PC-3 (cell line): ENCODE measurements around the gene TMEM52. TPM values are rescaled to one million over a fixed set of nuclear protein-coding genes. Genes with fewer than 3 reads are reported as not detected.

Experiments
- ATAC-seq: fragments of 200-7000 bp; cut with Tn5 transposase; 2 replicates; pipeline ENCODE4 v1.9.1; 2020; ENCODE audit warnings: mild to moderate bottlenecking, moderate library complexity
- BruUV-seq: library from RNA; stranded (reverse); fragments of 400-500 nt; replicated peaks from 2 replicates; lab custom pipeline; 2021; lab: Mats Ljungman, UMichigan
- CTCF ChIA-PET: fragments of 300-600 bp; sonication (Branson Sonifier 250); formaldehyde crosslinking; loops from one replicate; lab custom pipeline; 2022; ENCODE audit warnings: antibody characterized with exemption; lab: Charles Lee
- POLR2A ChIA-PET: fragments of 300-600 bp; sonication (Branson Sonifier 250); formaldehyde crosslinking; loops from one replicate; lab custom pipeline; 2022; ENCODE audit warnings: antibody characterized with exemption; ENCODE audit not compliant: unreplicated experiment; lab: Charles Lee
- DNase-seq: peaks from one replicate; pipeline ENCODE4 v3.0.0-alpha.2; 2015
- H2AFZ ChIP-seq: fragments of 300-600 bp; sonication (generic); 2 replicates; pipeline ENCODE4 v1.6.0; 2016; ENCODE audit warnings: antibody characterized with exemption, low read length
- H3F3A ChIP-seq: fragments of 300-600 bp; sonication (generic); one replicate; pipeline ENCODE4 v1.6.0; 2017; ENCODE audit warnings: antibody characterized with exemption, low read length, control low read depth, mild to moderate bottlenecking; ENCODE audit not compliant: unreplicated experiment
- H3K27ac ChIP-seq: fragments of 300-600 bp; sonication (generic); 2 replicates; pipeline ENCODE4 v1.5.1; 2016; ENCODE audit warnings: mild to moderate bottlenecking, low read length
- H3K27me3 ChIP-seq: fragments of 300-600 bp; sonication (generic); 2 replicates; pipeline ENCODE4 v1.6.1; 2016; ENCODE audit warnings: low read length, mixed read lengths
- H3K36me3 ChIP-seq: fragments of 300-600 bp; sonication (generic); 2 replicates; pipeline ENCODE4 v1.6.1; 2016; ENCODE audit warnings: low read depth, mixed run types, low read length, mixed read lengths
- H3K4me1 ChIP-seq: fragments of 300-600 bp; sonication (generic); 2 replicates; pipeline ENCODE4 v1.5.1; 2016; ENCODE audit warnings: low read length; ENCODE audit not compliant: insufficient read depth
- H3K4me2 ChIP-seq: fragments of 300-600 bp; sonication (generic); 2 replicates; pipeline ENCODE4 v1.6.0; 2016; ENCODE audit warnings: low read length
- H3K4me3 ChIP-seq: fragments of 300-600 bp; sonication (generic); 2 replicates; pipeline ENCODE4 v1.5.1; 2016; ENCODE audit warnings: mild to moderate bottlenecking, low read length, mixed read lengths
- H3K79me2 ChIP-seq: fragments of 300-600 bp; sonication (generic); 2 replicates; pipeline ENCODE4 v1.6.1; 2017; ENCODE audit warnings: low read length, mixed read lengths
- H3K9ac ChIP-seq: fragments of 300-600 bp; sonication (generic); 2 replicates; pipeline ENCODE4 v1.6.0; 2016; ENCODE audit warnings: mild to moderate bottlenecking, low read length
- H3K9me2 ChIP-seq: fragments of 300-600 bp; sonication (generic); replicated peaks from 2 replicates; pipeline ENCODE4 v1.6.1; 2016; ENCODE audit warnings: mixed run types, low read length, mixed read lengths
- H3K9me3 ChIP-seq: fragments of 300-600 bp; sonication (generic); 2 replicates; pipeline ENCODE4 v1.6.1; 2016; ENCODE audit warnings: low read length, mixed read lengths
- H4K20me1 ChIP-seq: fragments of 300-600 bp; sonication (generic); 2 replicates; pipeline ENCODE4 v1.6.1; 2016; ENCODE audit warnings: low read length, mixed read lengths
- CTCF ChIP-seq: fragments of 300-600 bp; sonication (generic); conservative IDR thresholded peaks from 2 replicates; pipeline ENCODE4 v1.5.1; 2017; ENCODE audit warnings: antibody characterized with exemption, low read depth, mild to moderate bottlenecking, low read length
- EZH2 ChIP-seq: fragments of 300-600 bp; sonication (generic); IDR thresholded peaks from one replicate; pipeline ENCODE4 v1.6.1; 2017; ENCODE audit warnings: antibody characterized with exemption, mild to moderate bottlenecking, low read length; ENCODE audit not compliant: unreplicated experiment
- EZH2phosphoT487 ChIP-seq: fragments of 300-600 bp; sonication (generic); IDR thresholded peaks from 2 replicates; pipeline ENCODE4 v1.6.1; 2018; ENCODE audit warnings: mild to moderate bottlenecking, antibody characterized with exemption, low read length, borderline replicate concordance
- intact Hi-C: fragments of 100-400 bp; cut with micrococcal nuclease; formaldehyde crosslinking; loops from 2 replicates; pipeline ENCODE4 v1.9.0; 2023
- total RNA-seq: library from RNA; depleted of rRNA; stranded (reverse); fragments of >200 nt; gene quantifications from 2 replicates; pipeline ENCODE4 v1.2.3, GENCODE V29; 2014

TMEM52 gene
- total RNA-seq, 1 experiment from 2014 or later, result 22.6 TPM

GRCh38 chr1:1910651-1911331, 8.3 kb downstream of the TMEM52 start:
- intact Hi-C loops, result no loop called here
- Histone ChIP-seq H3K27me3 (no peaks in the 10 kb centered on the region), H3K27ac (no peak overlapping the region), H4K20me1 (no peaks in the 10 kb centered on the region), H2AFZ (no peak overlapping the region), H3K36me3 (no peaks in the 10 kb centered on the region), H3K9ac (no peak overlapping the region), H3K9me2 (no peaks in the 10 kb centered on the region), H3K9me3 (no peaks in the 10 kb centered on the region), H3K79me2 (no peaks in the 10 kb centered on the region), H3K4me2 (no peak overlapping the region), H3K4me3 (no peak overlapping the region), H3K4me1 (peaks cover 15% of the 10 kb centered on the region), H3F3A (no peaks in the 10 kb centered on the region)
- no TSS peak for BruUV-seq
- ChIA-PET CTCF (no interaction called here), POLR2A (no interaction called here)
- TF ChIP-seq CTCF, result no peak
- no peak for TF ChIP-seq EZH2
- no peak for TF ChIP-seq EZH2phosphoT487
- ATAC-seq (no peak), DNase-seq (no peak)

- intact Hi-C loops, result no loop called here
- CTCF ChIA-PET, result interaction anchor here (1.4 kb wide), 1 partner anchor 135 kb away, joined by 15 read pairs; no protein-coding TSS in a partner anchor
- no TSS peak for BruUV-seq
These were observed 9.0 kb downstream of the TMEM52 start for GRCh38 chr1:1910033-1910465.

More at GRCh38 chr1:1910033-1910465, 9.0 kb downstream of the TMEM52 start:
- no peaks in the 10 kb centered on the region for H3K79me2 ChIP-seq
- TF ChIP-seq EZH2 (no peak), EZH2phosphoT487 (no peak), CTCF (no peak)
- peaks cover 15% of the 10 kb centered on the region for H3K4me1 ChIP-seq
- no peaks in the 10 kb centered on the region for H3K9me3 ChIP-seq
- H3F3A ChIP-seq, result no peaks in the 10 kb centered on the region
- POLR2A ChIA-PET, result interaction anchor here (0.6 kb wide), 1 partner anchor 9 kb away, joined by 47 read pairs; no protein-coding TSS in a partner anchor
- H3K27ac ChIP-seq, result no peak overlapping the region
- peak overlapping the region; percentile 79 for H3K9ac ChIP-seq
- peak overlapping the region; percentile 79; the same call in 1 of the 2 replicates for H2AFZ ChIP-seq
- peak overlapping the region; percentile 68 for H3K4me3 ChIP-seq
- no peaks in the 10 kb centered on the region for H3K36me3 ChIP-seq
- DNase-seq (no peak), ATAC-seq (no peak)
- H3K9me2 ChIP-seq, result no peaks in the 10 kb centered on the region
- H3K27me3 ChIP-seq, result no peaks in the 10 kb centered on the region
- H3K4me2 ChIP-seq, result peak overlapping the region; percentile 91
- no peaks in the 10 kb centered on the region for H4K20me1 ChIP-seq
